H9 (cell line): Measurements from ENCODE around the gene CHURC1. TPM values are rescaled to one million over a fixed set of nuclear protein-coding genes. Genes with fewer than 3 reads are reported as not detected.

Experiments used
- DNase-seq: peaks from one replicate; pipeline ENCODE4 v3.0.0-alpha.2; 2017
- H2AFZ ChIP-seq: one replicate; pipeline ENCODE4 v1.6.1; 2013; ENCODE audit warnings: mild to moderate bottlenecking, low read length, control low read depth, moderate library complexity
- H2AK5ac ChIP-seq: 2 replicates; pipeline ENCODE4 v1.6.1; 2013; ENCODE audit warnings: low read length, control low read depth, mixed read lengths; ENCODE audit not compliant: insufficient read length
- H2BK120ac ChIP-seq: one replicate; pipeline ENCODE4 v1.6.1; 2013; ENCODE audit warnings: low read depth, mild to moderate bottlenecking, low read length, control low read depth, inconsistent platforms; ENCODE audit not compliant: poor library complexity, severe bottlenecking
- H2BK12ac ChIP-seq: 2 replicates; pipeline ENCODE4 v1.6.1; 2013; ENCODE audit warnings: low read length, control low read depth, mixed read lengths, low read depth; ENCODE audit not compliant: insufficient read length
- H2BK15ac ChIP-seq: 2 replicates; pipeline ENCODE4 v1.6.1; 2013; ENCODE audit warnings: low read depth, low read length, control low read depth
- H2BK20ac ChIP-seq: one replicate; pipeline ENCODE4 v1.6.1; 2013; ENCODE audit warnings: low read depth, mild to moderate bottlenecking, low read length, control low read depth, inconsistent platforms; ENCODE audit not compliant: poor library complexity, severe bottlenecking
- H2BK5ac ChIP-seq: 2 replicates; pipeline ENCODE4 v1.6.1; 2013; ENCODE audit warnings: low read length, control low read depth, mixed read lengths; ENCODE audit not compliant: insufficient read length
- H3K14ac ChIP-seq: 2 replicates; pipeline ENCODE4 v1.6.1; 2013; ENCODE audit warnings: low read length, control low read depth; ENCODE audit not compliant: insufficient read depth
- H3K18ac ChIP-seq: 2 replicates; pipeline ENCODE4 v1.6.1; 2013; ENCODE audit warnings: low read depth, mild to moderate bottlenecking, mixed read lengths, low read length, control low read depth; ENCODE audit not compliant: insufficient read length
- H3K23ac ChIP-seq: 2 replicates; pipeline ENCODE4 v1.6.1; 2013; ENCODE audit warnings: low read length, control low read depth, mixed read lengths, low read depth; ENCODE audit not compliant: insufficient read length
- H3K23me2 ChIP-seq: 2 replicates; pipeline ENCODE4 v1.6.1; 2013; ENCODE audit warnings: low read depth, mild to moderate bottlenecking, mixed read lengths, low read length, control low read depth; ENCODE audit not compliant: insufficient read length, poor library complexity, severe bottlenecking
- H3K27ac ChIP-seq: 2 replicates; pipeline ENCODE4 v1.5.1; 2013; ENCODE audit warnings: low read length, control low read depth, mixed read lengths, low read depth; ENCODE audit not compliant: insufficient read length
- H3K27me3 ChIP-seq: 2 replicates; pipeline ENCODE4 v1.6.1; 2013; ENCODE audit warnings: low read length, control low read depth, inconsistent platforms; ENCODE audit not compliant: insufficient read depth
- H3K4ac ChIP-seq: 2 replicates; pipeline ENCODE4 v1.6.1; 2013; ENCODE audit warnings: low read depth, mild to moderate bottlenecking, control low read depth, inconsistent platforms, low read length, moderate library complexity
- H3K4me1 ChIP-seq: 2 replicates; pipeline ENCODE4 v1.6.1; 2013; ENCODE audit warnings: low read length, control low read depth, inconsistent platforms; ENCODE audit not compliant: insufficient read depth
- H3K4me2 ChIP-seq: 2 replicates; pipeline ENCODE4 v1.6.1; 2013; ENCODE audit warnings: low read length, control low read depth, mixed read lengths; ENCODE audit not compliant: insufficient read length, insufficient read depth
- H3K56ac ChIP-seq: 2 replicates; pipeline ENCODE4 v1.6.1; 2013; ENCODE audit warnings: low read depth, mild to moderate bottlenecking, mixed read lengths, low read length, control low read depth; ENCODE audit not compliant: insufficient read length
- H3K79me1 ChIP-seq: 2 replicates; pipeline ENCODE4 v1.6.1; 2013; ENCODE audit warnings: low read depth, mild to moderate bottlenecking, moderate library complexity, low read length, control low read depth, inconsistent platforms; ENCODE audit not compliant: insufficient read depth, poor library complexity, severe bottlenecking
- H3K79me2 ChIP-seq: 2 replicates; pipeline ENCODE4 v1.6.1; 2013; ENCODE audit warnings: low read length, control low read depth, inconsistent platforms; ENCODE audit not compliant: insufficient read depth
- H3K9ac ChIP-seq: 2 replicates; pipeline ENCODE4 v1.6.1; 2013; ENCODE audit warnings: low read length, control low read depth, mixed read lengths; ENCODE audit not compliant: insufficient read length; ENCODE audit errors: extremely low read depth
- H3K9me3 ChIP-seq: one replicate; pipeline ENCODE4 v1.6.1; 2013; ENCODE audit warnings: low read depth, low read length, inconsistent platforms; ENCODE audit not compliant: control insufficient read depth
- H3T11ph ChIP-seq: one replicate; pipeline ENCODE4 v1.6.1; 2013; ENCODE audit warnings: mild to moderate bottlenecking, low read length, control low read depth, inconsistent platforms
- H4K20me1 ChIP-seq: one replicate; pipeline ENCODE4 v1.6.1; 2013; ENCODE audit not compliant: control insufficient read depth, insufficient read length, insufficient read depth
- H4K5ac ChIP-seq: 2 replicates; pipeline ENCODE4 v1.6.1; 2013; ENCODE audit warnings: low read depth, mild to moderate bottlenecking, mixed read lengths, low read length, control low read depth; ENCODE audit not compliant: insufficient read length
- H4K8ac ChIP-seq: replicated peaks from 2 replicates; pipeline ENCODE4 v1.6.1; 2013; ENCODE audit warnings: low read length, control low read depth, mixed read lengths, low read depth; ENCODE audit not compliant: insufficient read length
- H4K91ac ChIP-seq: 2 replicates; pipeline ENCODE4 v1.6.1; 2013; ENCODE audit warnings: low read depth, mild to moderate bottlenecking, moderate library complexity, mixed read lengths, low read length, control low read depth; ENCODE audit not compliant: insufficient read length
- H3K27ac Mint-ChIP-seq, 3 experiments: 2 replicates in 2 of 3; 3 replicates in 1 of 3; pipeline ENCODE4 v1.8.0; 2020 to 2021; ENCODE audit warnings: mixed read lengths in 3 of 3, mild to moderate bottlenecking in 1 of 3, moderate library complexity in 1 of 3
- H3K27me3 Mint-ChIP-seq: 2 replicates; pipeline ENCODE4 v1.8.0; 2021; ENCODE audit warnings: low read depth, mild to moderate bottlenecking, moderate library complexity, mixed read lengths
- H3K36me3 Mint-ChIP-seq, 3 experiments: 2 replicates in 2 of 3; 3 replicates in 1 of 3; pipeline ENCODE4 v1.8.0; 2020 to 2021; ENCODE audit warnings: low read depth in 3 of 3, mixed read lengths in 3 of 3; ENCODE audit not compliant: insufficient read depth in 1 of 3
- H3K4me1 Mint-ChIP-seq, 2 experiments: 2 replicates each; pipeline ENCODE4 v1.8.0; 2020; ENCODE audit warnings: mixed read lengths in 2 of 2
- H3K4me3 Mint-ChIP-seq, 2 experiments: 2 replicates in 1 of 2; 3 replicates in 1 of 2; pipeline ENCODE4 v1.8.0; 2020 to 2021; ENCODE audit warnings: mild to moderate bottlenecking in 2 of 2, mixed read lengths in 2 of 2, moderate library complexity in 1 of 2
- H3K9me3 Mint-ChIP-seq, 2 experiments: 2 replicates in 1 of 2; 3 replicates in 1 of 2; pipeline ENCODE4 v1.8.0; 2020; ENCODE audit warnings: mild to moderate bottlenecking in 2 of 2, mixed read lengths in 2 of 2, moderate library complexity in 1 of 2
- CTCF ChIP-seq: fragments of 200-600 bp; sonication (generic); conservative IDR thresholded peaks from 3 replicates; pipeline ENCODE4 v1.8.0; 2021; ENCODE audit warnings: antibody characterized with exemption, mild to moderate bottlenecking
- WGBS: extraction: QIAGEN DNeasy Blood & Tissue Kit; methylation state at CpG from one replicate; pipeline ENCODE4 v1.1.7; 2013; ENCODE audit warnings: missing lambda C conversion rate, low lambda C conversion rate, mixed read lengths; ENCODE audit not compliant: insufficient read length; ENCODE audit errors: extremely low coverage; 5-methylcytosine and 5-hydroxymethylcytosine counted together
- total RNA-seq: library from RNA; stranded (reverse); gene quantifications from 2 replicates; pipeline ENCODE4 v1.2.1, GENCODE V29; 2021

Gene CHURC1
- total RNA-seq, 1 experiment from 2014 or later: 58.7 TPM

GRCh38 chr14:64955297-64955696, 41.0 kb downstream of the CHURC1 start:
- no peak overlapping the region for H3K27ac ChIP-seq
- H4K91ac ChIP-seq: no peak overlapping the region
- H4K8ac ChIP-seq: no peak overlapping the region
- H3T11ph ChIP-seq: no peak overlapping the region
- no peaks in the 10 kb centered on the region for H3K79me2 ChIP-seq
- H3K56ac ChIP-seq: no peak overlapping the region
- H2BK20ac ChIP-seq: no peak overlapping the region
- no peak overlapping the region for H2BK5ac ChIP-seq
- Mint-ChIP-seq H3K27me3 (no peaks in the 10 kb centered on the region), H3K4me3 (no peak overlapping the region), H3K4me1 (peaks cover 45 to 54% of the 10 kb centered on the region in 2 experiments), H3K36me3 (peaks cover 0 to 27% (median 22%) of the 10 kb centered on the region in 3 experiments), H3K9me3 (no peaks in the 10 kb centered on the region; a peak in 2 of 5 replicates), H3K27ac (peak overlapping the region; percentile 79 to 88 (median 87); a peak in 5 of 7 replicates)
- H3K4me1 ChIP-seq: peaks cover 17% of the 10 kb centered on the region; the same call in 1 of the 2 replicates
- H2AFZ ChIP-seq: no peak overlapping the region
- no peaks in the 10 kb centered on the region for H4K20me1 ChIP-seq
- no peak overlapping the region for H2BK120ac ChIP-seq
- no peak overlapping the region for H4K5ac ChIP-seq
- H2AK5ac ChIP-seq: no peak overlapping the region
- TF ChIP-seq CTCF: no peak
- no peak overlapping the region for H3K18ac ChIP-seq
- no peak overlapping the region for H3K4ac ChIP-seq
- H3K23ac ChIP-seq: no peak overlapping the region
- H3K9me3 ChIP-seq: no peaks in the 10 kb centered on the region
- H3K14ac ChIP-seq: no peak overlapping the region
- DNase-seq: no peak
- no peaks in the 10 kb centered on the region for H3K27me3 ChIP-seq
- WGBS: no CpG with 5 or more reads among the region's 6 CpGs
- no peak overlapping the region for H3K9ac ChIP-seq
- no peaks in the 10 kb centered on the region for H3K79me1 ChIP-seq
- H2BK12ac ChIP-seq: no peak overlapping the region
- H3K4me2 ChIP-seq: no peak overlapping the region
- no peaks in the 10 kb centered on the region for H3K23me2 ChIP-seq
- H2BK15ac ChIP-seq: no peak overlapping the region
